Ovary (tissue), 3 donors: ENCODE results near the gene EEF2.
A peak's percentile ranks its signal among the peaks of the same experiment; 100 is the strongest.

Source experiments
- EP300 ChIP-seq: sonication (generic); formaldehyde crosslinking; IDR thresholded peaks from one replicate; pipeline ENCODE4 v1.6.1; 2017; ENCODE audit warnings: antibody characterized with exemption
- POLR2A ChIP-seq: fragments of 450-650 bp; IDR thresholded peaks from one replicate; pipeline ENCODE4 v1.6.1; 2017; ENCODE audit warnings: antibody characterized with exemption, mild to moderate bottlenecking, moderate library complexity
- TF ChIP-seq, protein P1 (sequence below), 3 donors: fragments of 450-650 bp in 2 of 3; fragments of 200-600 bp in 1 of 3; IDR thresholded peaks; one replicate each; pipeline versions ENCODE4 v1.5.1 to v1.8.0; 2016 to 2022; ENCODE audit warnings: antibody characterized with exemption in 3 of 3, mild to moderate bottlenecking in 1 of 3
- donor health status: DM: no; HTN: no; CAD: no.

DNA sequence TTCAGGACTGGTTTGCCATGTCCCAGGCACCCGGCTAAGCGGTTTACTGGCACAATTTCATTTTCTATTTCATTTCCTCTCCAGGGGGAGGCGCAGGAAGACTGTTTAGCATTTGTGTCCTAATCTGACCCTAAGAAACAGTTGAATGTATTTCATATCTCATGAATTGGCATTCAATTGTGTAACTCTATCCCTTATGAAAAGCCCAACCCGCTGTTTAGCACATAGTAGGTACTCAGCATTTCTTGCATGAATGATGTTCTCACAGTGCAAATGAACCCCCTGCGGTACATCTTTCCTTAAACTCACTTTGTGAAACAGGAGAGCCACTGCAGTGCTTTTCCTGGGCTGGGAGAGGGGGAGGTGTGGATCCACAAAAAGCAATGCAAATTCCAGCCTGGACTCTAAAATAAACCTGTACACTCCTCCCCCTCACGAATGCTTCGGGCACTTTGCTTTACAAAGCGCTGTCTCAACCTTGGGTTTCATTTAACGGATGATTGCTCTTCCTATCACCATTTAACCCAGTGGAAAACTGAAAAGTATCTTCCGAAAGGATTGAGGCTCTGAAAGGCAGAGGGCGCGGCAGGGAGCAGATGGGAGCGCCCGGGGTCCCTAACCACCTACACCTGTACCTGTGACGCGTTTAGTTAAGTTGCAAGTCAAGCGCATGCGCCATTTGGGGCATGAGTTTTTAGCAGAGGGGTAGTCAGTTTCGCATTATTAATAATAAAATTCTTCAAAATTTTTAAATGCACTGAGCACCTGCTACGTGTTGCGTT is 1.2 kb upstream of the EEF2 start:
- TF ChIP-seq POLR2A: no peak
- TF ChIP-seq, protein P1, sequence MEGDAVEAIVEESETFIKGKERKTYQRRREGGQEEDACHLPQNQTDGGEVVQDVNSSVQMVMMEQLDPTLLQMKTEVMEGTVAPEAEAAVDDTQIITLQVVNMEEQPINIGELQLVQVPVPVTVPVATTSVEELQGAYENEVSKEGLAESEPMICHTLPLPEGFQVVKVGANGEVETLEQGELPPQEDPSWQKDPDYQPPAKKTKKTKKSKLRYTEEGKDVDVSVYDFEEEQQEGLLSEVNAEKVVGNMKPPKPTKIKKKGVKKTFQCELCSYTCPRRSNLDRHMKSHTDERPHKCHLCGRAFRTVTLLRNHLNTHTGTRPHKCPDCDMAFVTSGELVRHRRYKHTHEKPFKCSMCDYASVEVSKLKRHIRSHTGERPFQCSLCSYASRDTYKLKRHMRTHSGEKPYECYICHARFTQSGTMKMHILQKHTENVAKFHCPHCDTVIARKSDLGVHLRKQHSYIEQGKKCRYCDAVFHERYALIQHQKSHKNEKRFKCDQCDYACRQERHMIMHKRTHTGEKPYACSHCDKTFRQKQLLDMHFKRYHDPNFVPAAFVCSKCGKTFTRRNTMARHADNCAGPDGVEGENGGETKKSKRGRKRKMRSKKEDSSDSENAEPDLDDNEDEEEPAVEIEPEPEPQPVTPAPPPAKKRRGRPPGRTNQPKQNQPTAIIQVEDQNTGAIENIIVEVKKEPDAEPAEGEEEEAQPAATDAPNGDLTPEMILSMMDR (IDR thresholded peaks at IDR 0.05): peak; percentile 22 to 63 (median 60)
- TF ChIP-seq EP300: no peak
